AG10803 (cell line): ENCODE results near the gene HERC3.

Experiments used
- DNase-seq: peaks from one replicate; pipeline ENCODE4 v3.0.0; 2010; ENCODE audit warnings: low read depth
- H3K4me3 ChIP-seq: 2 replicates; pipeline ENCODE4 v1.5.1; 2011; ENCODE audit warnings: mild to moderate bottlenecking, low read length, control low read depth
- CTCF ChIP-seq: conservative IDR thresholded peaks from 2 replicates; pipeline ENCODE4 v1.5.1; 2011; ENCODE audit warnings: mild to moderate bottlenecking, low read length, control low read depth, inconsistent platforms

Gene HERC3

GRCh38 chr4:88629826-88630225 lies 37.5 kb downstream of the HERC3 start:
- no peak for TF ChIP-seq CTCF
- DNase-seq, result peak; percentile 46
- no peak overlapping the region for H3K4me3 ChIP-seq

DNA sequence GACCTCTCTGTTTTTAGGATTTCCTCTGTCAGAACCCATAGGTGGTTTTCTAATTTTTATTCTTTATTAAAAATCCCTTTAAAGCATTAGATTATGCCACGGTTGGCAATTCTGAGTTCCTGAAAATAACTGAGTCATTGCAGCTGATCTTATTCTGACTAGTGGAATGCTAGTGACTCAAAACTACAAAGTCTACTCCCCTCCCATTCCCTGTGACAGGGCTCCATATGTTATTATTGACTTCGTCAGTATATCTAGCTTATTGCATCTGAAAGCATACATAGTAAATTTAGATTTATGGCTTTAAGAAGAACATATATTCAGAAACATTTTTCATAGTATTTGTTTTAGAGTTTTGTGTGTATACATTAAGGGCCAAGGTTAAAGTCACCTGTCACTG lies 38.5 kb downstream of the HERC3 start:
- no peak for TF ChIP-seq CTCF
- peak; percentile 76 for DNase-seq

GRCh38 chr4:88643932-88644331 lies 51.7 kb downstream of the HERC3 start:
- no peak for DNase-seq
- no peak overlapping the region for H3K4me3 ChIP-seq
- no peak for TF ChIP-seq CTCF

More for the DNA sequence above, 38.5 kb downstream of the HERC3 start:
- no peak overlapping the region for H3K4me3 ChIP-seq

GRCh38 chr4:88645994-88646393 lies 53.7 kb downstream of the HERC3 start:
- no peak for TF ChIP-seq CTCF
- DNase-seq, result no peak

DNA sequence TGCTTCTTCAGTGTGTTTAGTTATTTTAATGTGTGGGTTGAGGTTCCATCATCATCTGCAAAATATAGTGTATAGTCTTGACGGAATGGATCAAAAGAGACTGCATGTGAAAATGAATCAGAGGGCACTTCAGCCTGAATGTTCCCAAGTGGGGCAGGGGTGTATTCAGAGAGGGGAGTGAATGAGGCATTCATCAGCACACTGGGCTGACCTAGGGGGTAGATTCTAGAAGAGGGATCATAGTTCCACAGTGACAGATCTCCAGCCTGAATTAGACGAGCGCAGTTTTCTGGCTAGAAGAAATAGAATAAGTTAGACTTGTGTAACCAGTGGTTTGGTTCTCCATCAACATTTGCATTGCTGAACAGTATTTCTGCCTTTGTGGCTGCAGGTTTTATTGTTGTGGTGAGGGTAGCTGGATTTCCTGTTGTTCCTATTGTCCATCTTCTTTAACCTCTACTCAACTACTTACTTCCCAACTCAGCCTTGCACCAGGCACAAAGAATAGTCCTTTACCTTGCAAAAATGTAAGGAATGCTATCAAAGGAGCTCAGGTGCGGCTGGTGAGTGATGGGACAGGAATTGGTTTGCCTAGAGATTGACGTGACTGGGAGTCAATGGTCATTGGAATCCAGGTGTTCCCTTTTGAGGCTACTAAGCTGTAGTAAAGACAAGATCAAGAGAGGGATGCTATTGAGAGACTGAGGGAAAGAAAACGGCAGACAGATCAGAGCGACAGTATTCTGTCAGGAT lies 54.4 kb downstream of the HERC3 start:
- no peak overlapping the region for H3K4me3 ChIP-seq
- no peak for DNase-seq
- TF ChIP-seq CTCF, result no peak

More at GRCh38 chr4:88645994-88646393, 53.7 kb downstream of the HERC3 start:
- H3K4me3 ChIP-seq, result no peak overlapping the region

GRCh38 chr4:88649716-88650115 lies 57.4 kb downstream of the HERC3 start:
- TF ChIP-seq CTCF, result no peak

GRCh38 chr4:88653371-88653946 lies 61.2 kb downstream of the HERC3 start:
- no peak for DNase-seq
- H3K4me3 ChIP-seq, result no peak overlapping the region

More at GRCh38 chr4:88649716-88650115, 57.4 kb downstream of the HERC3 start:
- H3K4me3 ChIP-seq, result no peak overlapping the region
- DNase-seq, result no peak

More at GRCh38 chr4:88653371-88653946, 61.2 kb downstream of the HERC3 start:
- TF ChIP-seq CTCF, result no peak
